Ovary (tissue), 3 donors: ENCODE results near the gene GPR162.

Experiments used
- EP300 ChIP-seq: sonication (generic); formaldehyde crosslinking; IDR thresholded peaks from one replicate; pipeline ENCODE4 v1.6.1; 2017; ENCODE audit warnings: antibody characterized with exemption
- TF ChIP-seq, protein P1 (sequence below), 3 donors: fragments of 450-650 bp in 2 of 3; fragments of 200-600 bp in 1 of 3; IDR thresholded peaks; one replicate each; pipeline versions ENCODE4 v1.5.1 to v1.8.0; 2016 to 2022; ENCODE audit warnings: antibody characterized with exemption in 3 of 3, mild to moderate bottlenecking in 1 of 3
- donor health status: DM: no; HTN: no; CAD: no.

DNA sequence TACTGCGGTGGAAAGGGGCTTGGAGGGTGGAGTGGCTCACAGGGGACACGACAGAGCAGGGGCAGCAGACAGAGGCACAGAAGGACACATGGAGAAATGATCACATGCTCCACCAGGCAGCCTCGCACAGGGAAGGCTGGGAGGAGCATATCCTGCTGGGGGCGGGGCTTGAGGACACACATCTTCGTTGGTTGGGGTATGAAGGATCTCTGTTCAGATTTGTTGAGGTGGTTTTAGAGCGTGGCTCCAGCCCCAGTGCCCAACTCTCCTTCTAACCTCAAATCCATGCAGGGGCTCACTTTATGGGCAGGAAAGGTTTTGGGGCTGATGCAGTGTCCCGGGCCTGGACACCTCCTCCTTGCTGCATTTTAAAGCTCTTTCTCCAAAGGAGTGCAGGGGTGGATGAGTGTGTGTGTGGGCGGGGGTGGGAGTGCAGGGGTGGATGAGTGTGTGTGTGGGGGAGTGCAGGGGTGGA is 5.9 kb downstream of the GPR162 start:
- TF ChIP-seq, protein P1, sequence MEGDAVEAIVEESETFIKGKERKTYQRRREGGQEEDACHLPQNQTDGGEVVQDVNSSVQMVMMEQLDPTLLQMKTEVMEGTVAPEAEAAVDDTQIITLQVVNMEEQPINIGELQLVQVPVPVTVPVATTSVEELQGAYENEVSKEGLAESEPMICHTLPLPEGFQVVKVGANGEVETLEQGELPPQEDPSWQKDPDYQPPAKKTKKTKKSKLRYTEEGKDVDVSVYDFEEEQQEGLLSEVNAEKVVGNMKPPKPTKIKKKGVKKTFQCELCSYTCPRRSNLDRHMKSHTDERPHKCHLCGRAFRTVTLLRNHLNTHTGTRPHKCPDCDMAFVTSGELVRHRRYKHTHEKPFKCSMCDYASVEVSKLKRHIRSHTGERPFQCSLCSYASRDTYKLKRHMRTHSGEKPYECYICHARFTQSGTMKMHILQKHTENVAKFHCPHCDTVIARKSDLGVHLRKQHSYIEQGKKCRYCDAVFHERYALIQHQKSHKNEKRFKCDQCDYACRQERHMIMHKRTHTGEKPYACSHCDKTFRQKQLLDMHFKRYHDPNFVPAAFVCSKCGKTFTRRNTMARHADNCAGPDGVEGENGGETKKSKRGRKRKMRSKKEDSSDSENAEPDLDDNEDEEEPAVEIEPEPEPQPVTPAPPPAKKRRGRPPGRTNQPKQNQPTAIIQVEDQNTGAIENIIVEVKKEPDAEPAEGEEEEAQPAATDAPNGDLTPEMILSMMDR (IDR thresholded peaks at IDR 0.05) = no peak
- no peak for TF ChIP-seq EP300
